Fibroblast of pulmonary artery (primary cell): ENCODE data around the gene XIRP2.
"Not testable (repeated sequence)": the region's sequence is repeated elsewhere in the genome, so short reads cannot be mapped to it uniquely, and the experiment has no call there.

Experiments
- DNase-seq: peaks from one replicate; pipeline ENCODE4 v3.0.0-alpha.2; 2010; ENCODE audit warnings: low read depth
- H3K4me3 ChIP-seq: replicated peaks from 2 replicates; pipeline ENCODE4 v1.5.1; 2011; ENCODE audit warnings: low read depth, mild to moderate bottlenecking, control low read depth, low read length, moderate library complexity
- TF ChIP-seq, protein P1 (sequence below): IDR thresholded peaks from 2 replicates; pipeline ENCODE4 v1.5.1; 2011; ENCODE audit warnings: mild to moderate bottlenecking, control low read depth, low read length, inconsistent platforms; ENCODE audit errors: missing control alignments

Gene XIRP2

DNA sequence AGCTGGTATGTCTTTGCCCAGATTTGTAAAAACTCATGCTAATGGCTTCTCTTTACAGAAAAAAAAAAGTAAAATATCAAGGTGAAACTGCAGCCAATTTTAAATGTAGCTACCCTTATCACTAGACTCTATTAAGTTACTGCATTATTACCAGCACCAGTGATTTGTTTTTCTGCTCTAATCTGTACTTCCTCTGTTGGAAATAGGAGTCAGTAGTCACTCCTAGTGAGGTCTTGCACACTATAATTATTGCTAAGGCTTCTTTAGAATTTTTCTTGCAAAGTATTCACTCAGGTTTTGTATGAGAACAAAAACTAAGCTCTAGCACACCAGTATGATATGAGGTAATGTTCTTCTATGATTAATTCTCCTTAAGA lies 215.5 kb downstream of the XIRP2 start:
- no peak for DNase-seq
- no peak overlapping the region for H3K4me3 ChIP-seq
- TF ChIP-seq, protein P1, sequence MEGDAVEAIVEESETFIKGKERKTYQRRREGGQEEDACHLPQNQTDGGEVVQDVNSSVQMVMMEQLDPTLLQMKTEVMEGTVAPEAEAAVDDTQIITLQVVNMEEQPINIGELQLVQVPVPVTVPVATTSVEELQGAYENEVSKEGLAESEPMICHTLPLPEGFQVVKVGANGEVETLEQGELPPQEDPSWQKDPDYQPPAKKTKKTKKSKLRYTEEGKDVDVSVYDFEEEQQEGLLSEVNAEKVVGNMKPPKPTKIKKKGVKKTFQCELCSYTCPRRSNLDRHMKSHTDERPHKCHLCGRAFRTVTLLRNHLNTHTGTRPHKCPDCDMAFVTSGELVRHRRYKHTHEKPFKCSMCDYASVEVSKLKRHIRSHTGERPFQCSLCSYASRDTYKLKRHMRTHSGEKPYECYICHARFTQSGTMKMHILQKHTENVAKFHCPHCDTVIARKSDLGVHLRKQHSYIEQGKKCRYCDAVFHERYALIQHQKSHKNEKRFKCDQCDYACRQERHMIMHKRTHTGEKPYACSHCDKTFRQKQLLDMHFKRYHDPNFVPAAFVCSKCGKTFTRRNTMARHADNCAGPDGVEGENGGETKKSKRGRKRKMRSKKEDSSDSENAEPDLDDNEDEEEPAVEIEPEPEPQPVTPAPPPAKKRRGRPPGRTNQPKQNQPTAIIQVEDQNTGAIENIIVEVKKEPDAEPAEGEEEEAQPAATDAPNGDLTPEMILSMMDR = no peak

DNA sequence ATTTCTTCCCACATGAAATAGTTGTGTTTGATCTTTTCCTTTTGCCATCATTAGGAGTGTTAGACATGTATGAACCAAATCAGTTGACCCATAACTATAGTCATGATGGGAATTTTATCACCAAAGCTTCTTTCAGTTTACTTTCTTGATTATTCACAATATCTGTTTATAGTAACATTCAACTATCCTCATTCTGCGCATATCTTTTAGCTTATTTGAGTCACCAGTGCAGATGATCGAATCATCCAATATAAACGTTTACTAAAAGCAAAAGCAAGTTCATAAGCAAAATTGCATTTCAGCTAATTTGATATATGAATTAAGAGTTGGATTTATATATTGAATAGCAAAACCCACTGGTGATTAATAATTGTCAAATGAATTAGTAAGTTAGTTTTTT lies 216.4 kb downstream of the XIRP2 start:
- TF ChIP-seq, protein P1 = no peak
- DNase-seq = no peak
- no peak overlapping the region for H3K4me3 ChIP-seq

DNA sequence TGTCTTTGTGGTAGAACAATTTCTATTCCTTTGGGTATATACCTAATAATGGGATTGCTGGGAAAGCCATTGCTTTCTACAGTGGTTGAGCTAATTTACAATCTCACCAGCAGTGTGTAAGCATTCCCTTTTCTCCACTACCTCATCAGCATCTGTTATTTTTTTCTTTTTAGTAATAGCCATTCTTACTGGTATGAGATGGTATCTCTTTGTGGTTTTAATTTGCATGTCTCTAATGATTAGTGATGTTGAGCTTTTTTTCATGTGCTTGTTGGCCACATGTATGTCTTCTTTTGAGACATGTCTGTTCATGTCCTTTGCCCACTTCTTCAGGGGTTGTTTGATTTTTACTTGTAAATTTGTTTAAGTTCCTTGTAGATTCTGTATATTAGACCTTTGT lies 221.4 kb downstream of the XIRP2 start:
- not testable (repeated sequence) for DNase-seq

DNA sequence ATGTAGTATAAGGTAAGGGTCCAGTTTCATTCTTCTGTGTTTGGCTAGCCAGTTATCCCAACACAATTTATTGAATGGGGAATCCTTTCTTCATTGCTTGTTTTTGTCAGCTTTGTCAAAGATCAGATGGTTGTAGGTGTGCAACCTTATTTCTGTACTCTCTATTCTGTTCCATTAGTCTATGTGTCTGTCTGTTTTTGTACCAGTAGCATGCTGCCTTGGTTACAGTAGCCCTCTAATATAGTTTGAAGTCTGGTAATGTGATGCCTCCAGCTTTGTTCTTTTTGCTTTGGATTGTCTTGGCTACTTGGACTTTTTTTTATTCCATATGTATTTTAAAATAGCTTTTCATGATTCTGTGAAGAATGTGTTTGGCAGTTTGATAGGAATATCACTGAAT lies 222.1 kb downstream of the XIRP2 start:
- DNase-seq = no peak
- TF ChIP-seq, protein P1 = no peak
- no peak overlapping the region for H3K4me3 ChIP-seq

More for the DNA sequence above, 221.4 kb downstream of the XIRP2 start:
- not testable (repeated sequence) for H3K4me3 ChIP-seq

DNA sequence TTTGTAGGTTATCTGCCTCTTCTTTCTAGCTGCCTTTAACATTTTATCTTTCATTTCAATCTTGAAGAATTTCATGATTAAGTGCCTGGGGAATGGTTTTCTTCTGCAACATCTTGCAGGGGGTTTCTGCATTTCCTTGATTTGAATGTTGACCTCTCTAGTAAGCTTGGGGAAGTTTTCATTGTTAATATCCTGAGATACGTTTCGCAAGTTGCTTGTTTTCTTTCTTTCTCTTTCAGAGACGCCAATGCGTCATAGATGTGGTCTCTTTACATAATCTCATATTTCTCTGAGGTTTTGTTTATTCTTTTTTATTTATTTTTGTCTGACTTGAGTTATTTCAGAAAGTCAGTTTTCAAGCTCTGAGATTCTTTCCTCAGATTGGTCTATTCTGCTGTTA lies 225.7 kb downstream of the XIRP2 start:
- no peak for DNase-seq
- H3K4me3 ChIP-seq = no peak overlapping the region
- TF ChIP-seq, protein P1 = no peak

DNA sequence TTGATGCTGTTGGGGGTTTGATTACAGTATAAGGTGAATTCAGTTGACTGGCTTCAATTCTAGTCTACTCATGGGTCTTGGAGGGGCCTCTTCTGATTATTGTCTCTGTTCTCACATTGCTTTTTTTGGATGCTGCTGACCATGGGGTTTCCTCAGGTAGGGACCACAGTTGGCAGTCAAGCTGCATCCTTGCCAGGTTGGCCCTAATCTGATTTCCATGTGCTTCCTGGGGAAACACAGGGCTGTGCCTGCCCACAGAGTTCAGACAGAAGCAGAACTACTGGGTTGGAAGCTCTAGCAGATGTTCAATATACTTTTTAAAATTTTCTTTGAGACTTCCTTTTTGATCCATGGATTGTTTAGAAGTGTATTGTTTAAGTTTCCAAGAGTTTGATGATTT lies 227.3 kb downstream of the XIRP2 start:
- TF ChIP-seq, protein P1 = no peak
- no peak overlapping the region for H3K4me3 ChIP-seq
- DNase-seq = no peak

DNA sequence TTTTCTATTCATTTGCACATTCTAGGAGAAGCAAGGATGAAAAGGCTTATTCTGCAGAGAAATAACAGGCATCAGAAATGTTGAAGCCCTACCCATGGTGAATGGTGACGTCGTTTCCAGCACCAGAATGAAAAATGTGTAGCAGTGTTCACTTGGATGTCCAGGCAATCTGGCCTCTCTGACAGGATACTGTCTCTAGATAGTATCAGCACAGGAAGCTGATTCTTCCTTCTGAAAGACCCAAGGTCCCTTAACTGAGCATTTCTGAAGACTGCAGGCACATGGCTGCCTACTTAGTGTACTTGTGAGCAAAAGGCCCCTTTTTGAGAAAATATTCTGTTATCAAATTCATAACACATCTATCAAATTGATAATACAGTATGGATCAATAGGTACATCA lies 234.1 kb downstream of the XIRP2 start:
- DNase-seq = no peak
- TF ChIP-seq, protein P1 = no peak
- H3K4me3 ChIP-seq = no peak overlapping the region

DNA sequence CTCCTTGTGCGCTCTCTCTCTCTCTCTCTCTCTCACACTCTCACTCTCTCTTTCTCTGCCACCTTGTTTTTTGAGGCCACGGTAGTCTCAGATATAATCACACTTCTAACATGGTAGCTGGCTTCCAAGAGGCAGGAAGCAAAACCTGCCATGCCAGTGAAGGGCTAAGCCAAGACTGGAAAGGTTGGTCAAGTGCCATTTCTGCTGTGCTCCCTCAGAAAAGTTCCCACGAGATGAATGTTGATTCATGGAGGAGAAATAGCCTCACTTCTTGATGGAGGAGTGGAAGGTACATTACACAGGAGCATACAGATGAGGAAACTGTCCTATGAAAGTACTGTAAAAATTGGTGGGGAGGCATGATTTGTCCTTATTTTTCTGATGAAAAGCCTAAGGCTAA lies 237.9 kb downstream of the XIRP2 start:
- TF ChIP-seq, protein P1 = no peak
- H3K4me3 ChIP-seq = no peak overlapping the region
- no peak for DNase-seq
